IgD-negative memory B cell (primary cell): Measurements from ENCODE around the gene BRD4. TPM values are rescaled to one million over a fixed set of nuclear protein-coding genes. Genes with fewer than 3 reads are reported as not detected.

ENCODE experiments used
- H3K27ac Mint-ChIP-seq, 3 donors: one replicate each; pipeline ENCODE4 v1.8.0; 2020 to 2022; ENCODE audit warnings: mild to moderate bottlenecking in 3 of 3, mixed read lengths in 3 of 3, moderate library complexity in 1 of 3
- H3K27me3 Mint-ChIP-seq: one replicate; pipeline ENCODE4 v1.8.0; 2021; ENCODE audit warnings: mixed read lengths
- H3K36me3 Mint-ChIP-seq: one replicate; pipeline ENCODE4 v1.8.0; 2020; ENCODE audit warnings: mild to moderate bottlenecking, mixed read lengths
- H3K4me1 Mint-ChIP-seq, 3 donors: one replicate each; pipeline ENCODE4 v1.8.0; 2020 to 2022; ENCODE audit warnings: mixed read lengths in 3 of 3, mild to moderate bottlenecking in 1 of 3
- H3K4me3 Mint-ChIP-seq, 4 donors: one replicate each; pipeline ENCODE4 v1.8.0; 2020 to 2022; ENCODE audit warnings: mild to moderate bottlenecking in 4 of 4, mixed read lengths in 4 of 4, moderate library complexity in 3 of 4
- H3K9me3 Mint-ChIP-seq, 3 donors: one replicate each; pipeline ENCODE4 v1.8.0; 2020 to 2021; ENCODE audit warnings: mixed read lengths in 3 of 3, mild to moderate bottlenecking in 1 of 3
- polyA plus RNA-seq: library from polyadenylated mRNA; unstranded; fragments of 300-500 nt; fragmentation: Illumina TruSeq; gene quantifications from one replicate; pipeline ENCODE4 v1.2.3, GENCODE V29; 2021

BRD4 gene
- 20.5 TPM for polyA plus RNA-seq

DNA sequence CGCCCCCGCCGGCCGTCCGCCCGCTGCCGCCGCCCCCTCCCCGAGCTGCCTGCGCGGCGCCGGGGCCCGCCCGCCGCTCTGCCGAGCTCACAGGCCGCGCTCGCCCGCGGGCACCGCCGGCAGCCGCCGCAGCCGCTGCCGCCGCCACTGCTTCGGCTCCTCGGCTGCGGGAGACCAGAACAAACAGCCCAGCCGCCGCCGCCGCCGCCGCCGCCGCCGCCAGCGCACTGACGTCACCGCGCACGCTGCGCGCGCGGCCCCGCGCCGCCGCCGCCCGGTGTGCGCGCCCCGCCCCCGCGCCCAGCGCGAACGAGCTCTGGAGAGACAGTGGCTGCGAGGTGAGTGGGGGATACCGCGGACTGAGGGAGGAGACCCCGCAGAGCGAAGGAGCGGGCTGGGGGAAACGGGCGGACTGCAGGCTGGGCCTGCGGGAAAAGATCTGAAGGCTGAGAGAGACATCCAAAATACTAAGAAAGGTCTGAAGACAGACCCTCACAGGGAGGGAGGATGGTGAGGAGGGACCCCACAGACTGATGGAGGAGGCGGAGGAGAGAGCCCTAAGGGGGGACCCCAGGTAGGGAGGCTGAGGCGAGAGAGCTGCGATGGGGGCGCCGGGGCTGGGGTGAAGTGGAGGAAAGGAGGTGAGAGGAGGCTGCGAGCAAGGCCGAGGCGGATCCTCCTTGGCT lies at the start of gene BRD4:
Gene BRD4 (minus strand): TSS at position 229 of the 686 bp plus-strand sequence. CDS start 59,440 bp downstream, outside the sequence.
- peaks cover 7% of the 10 kb centered on the region for H3K36me3 Mint-ChIP-seq
- peak within 1 kb of the TSS; percentile 89 to 98 (median 96) for H3K27ac Mint-ChIP-seq
- H3K9me3 Mint-ChIP-seq = no peaks in the 10 kb centered on the region
- no peaks in the 10 kb centered on the region for H3K27me3 Mint-ChIP-seq
- H3K4me1 Mint-ChIP-seq = peaks cover 19 to 30% (median 25%) of the 10 kb centered on the region in 3 donors
- peak within 1 kb of the TSS; percentile 87 to 98 (median 96) for H3K4me3 Mint-ChIP-seq

DNA sequence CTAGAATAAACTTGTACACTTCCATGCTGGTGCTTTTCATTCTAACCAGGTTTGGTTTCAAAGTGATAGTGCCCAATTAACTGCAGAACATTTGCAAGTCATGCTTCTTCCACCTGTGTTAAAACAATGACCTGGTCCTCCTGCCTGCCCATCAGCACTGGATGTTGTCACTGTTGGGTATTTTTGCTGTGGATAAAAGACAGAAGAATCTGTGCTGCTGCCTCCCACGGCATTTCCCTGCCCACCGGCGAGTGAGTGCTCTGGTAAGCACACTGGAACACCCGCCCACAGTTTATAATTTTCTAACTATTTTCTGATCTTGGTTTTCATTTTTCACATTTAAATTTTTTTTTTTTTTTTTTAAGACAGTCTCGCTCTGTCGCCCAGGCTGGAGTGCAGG lies 49.5 kb upstream of the BRD4 start:
- Mint-ChIP-seq H3K4me3 (peak overlapping the region in 2 of 4 donors; percentile 49 to 75), H3K27ac (peak overlapping the region in 1 of 3 donors; percentile 87)

DNA sequence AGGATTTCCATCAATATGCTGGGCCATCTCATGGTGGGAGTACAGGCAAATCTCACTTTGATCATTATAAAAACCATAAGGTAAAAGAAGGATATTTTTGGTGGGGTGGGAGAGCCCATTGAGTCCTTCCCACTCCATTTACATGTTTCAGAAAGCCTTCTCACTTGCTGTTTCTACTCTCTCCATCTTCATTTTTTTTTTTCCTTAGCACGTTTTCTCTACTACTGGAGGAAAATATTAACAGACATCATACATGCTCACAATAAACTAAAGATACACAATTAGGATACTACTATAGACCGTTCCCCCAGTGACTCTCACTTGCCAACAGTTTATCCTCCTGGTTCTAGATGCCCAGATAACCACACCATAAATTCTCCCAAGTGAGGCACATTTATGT lies 49.1 kb upstream of the BRD4 start:
- Mint-ChIP-seq H3K4me1 (peaks cover 28 to 35% (median 28%) of the 10 kb centered on the region in 3 donors), H3K36me3 (no peaks in the 10 kb centered on the region), H3K9me3 (no peaks in the 10 kb centered on the region), H3K27me3 (no peaks in the 10 kb centered on the region), H3K27ac (peak overlapping the region in 1 of 3 donors; percentile 87), H3K4me3 (peak overlapping the region; percentile 49 to 99 (median 71))

More for the DNA sequence above, 49.5 kb upstream of the BRD4 start:
- Mint-ChIP-seq H3K27me3 (no peaks in the 10 kb centered on the region), H3K4me1 (peaks cover 24 to 30% (median 25%) of the 10 kb centered on the region in 3 donors), H3K9me3 (no peaks in the 10 kb centered on the region), H3K36me3 (no peaks in the 10 kb centered on the region)

DNA sequence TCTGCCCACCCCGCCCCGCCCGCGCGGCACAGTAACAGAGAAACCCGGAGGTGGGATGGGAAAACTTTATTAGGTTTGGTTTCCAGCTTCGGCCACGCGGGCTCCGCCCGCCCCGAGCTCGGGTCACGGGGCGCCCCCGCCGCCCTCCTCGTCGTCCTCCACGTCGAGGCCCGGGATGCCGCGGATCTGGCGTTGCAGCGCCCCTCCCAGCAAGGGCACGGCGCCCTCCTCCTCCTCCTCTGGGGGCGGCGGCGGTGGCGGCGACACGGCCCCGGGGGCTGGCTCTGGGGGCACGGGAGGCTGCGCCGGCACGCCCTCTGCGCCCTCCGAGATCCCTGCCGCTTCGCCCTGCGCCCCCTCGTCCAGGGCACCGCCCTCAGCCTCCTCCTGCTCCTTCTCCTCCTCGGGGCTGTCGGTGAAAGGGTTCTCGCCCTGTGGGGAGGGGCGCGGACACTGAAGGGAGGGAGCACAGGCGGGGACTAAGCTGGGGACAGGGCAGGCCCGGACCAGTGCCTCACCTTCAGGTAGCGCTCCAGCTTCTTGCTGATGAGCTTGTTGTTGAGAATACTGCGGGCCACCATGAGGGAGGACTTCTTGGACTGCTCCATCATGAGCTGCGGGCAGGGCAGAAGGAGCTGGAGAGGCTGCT lies 47.8 kb upstream of the BRD4 start:
- H3K27ac Mint-ChIP-seq = peak overlapping the region; percentile 87 to 100 (median 98)
- no peaks in the 10 kb centered on the region for H3K9me3 Mint-ChIP-seq
- no peaks in the 10 kb centered on the region for H3K36me3 Mint-ChIP-seq
- peaks cover 31 to 38% (median 31%) of the 10 kb centered on the region in 3 donors for H3K4me1 Mint-ChIP-seq
- peak overlapping the region; percentile 89 to 99 (median 98) for H3K4me3 Mint-ChIP-seq
- no peaks in the 10 kb centered on the region for H3K27me3 Mint-ChIP-seq

DNA sequence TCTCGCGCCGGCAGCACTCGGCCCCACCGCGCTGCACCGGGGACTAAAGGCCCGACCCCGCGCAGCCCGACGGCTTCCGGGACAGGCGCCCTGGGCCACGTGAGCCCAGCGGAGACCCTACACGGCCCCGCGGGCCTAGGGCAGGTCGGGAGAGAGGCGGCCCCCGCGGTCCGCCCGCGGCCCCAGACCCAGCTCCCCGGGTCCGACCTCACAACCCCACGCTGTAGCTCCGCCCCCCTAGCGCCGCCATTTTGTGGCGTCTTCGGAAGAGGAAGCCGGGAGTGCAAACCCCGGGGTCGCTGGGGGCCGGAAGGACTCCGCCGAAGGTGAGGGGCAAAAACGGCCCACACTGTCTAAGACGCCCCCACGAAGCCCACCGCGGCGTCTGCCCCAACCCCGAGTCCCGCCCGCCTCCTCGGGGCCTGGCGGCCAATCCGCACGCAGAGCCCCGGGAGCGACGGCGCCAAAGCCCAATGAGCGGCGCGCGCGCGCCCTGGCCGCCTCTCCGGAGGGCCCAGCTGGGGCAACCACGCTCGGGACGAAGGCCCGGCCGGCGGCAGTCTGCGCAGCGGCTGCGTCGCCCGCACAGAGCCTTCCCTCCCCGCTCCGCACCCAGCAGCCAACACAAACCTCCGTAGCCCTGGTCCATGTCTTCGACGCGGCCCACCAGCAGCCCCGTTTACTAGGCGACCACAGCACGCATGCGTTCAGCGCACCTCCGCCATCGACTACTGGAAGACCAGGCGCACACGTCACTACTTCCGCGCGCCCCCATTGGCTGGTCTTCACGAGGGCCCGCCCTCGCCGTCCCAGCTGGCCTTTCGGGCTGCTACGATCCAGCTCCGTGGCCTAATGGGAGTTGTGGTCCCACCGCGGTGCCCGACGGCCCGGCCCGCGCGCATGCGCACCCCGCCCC lies 47.0 kb upstream of the BRD4 start, which contains the start of gene AKAP8:
Gene AKAP8 (minus strand): TSS at position 705 of the 916 bp plus-strand sequence. CDS start 56 bp downstream, at position 649.
- no peaks in the 10 kb centered on the region for H3K27me3 Mint-ChIP-seq
- H3K4me1 Mint-ChIP-seq = peaks cover 31 to 39% (median 33%) of the 10 kb centered on the region in 3 donors
- no peaks in the 10 kb centered on the region for H3K9me3 Mint-ChIP-seq
- peak within 1 kb of the TSS; percentile 89 to 99 (median 98) for H3K4me3 Mint-ChIP-seq
- H3K36me3 Mint-ChIP-seq = no peaks in the 10 kb centered on the region
- peak within 1 kb of the TSS; percentile 87 to 100 (median 98) for H3K27ac Mint-ChIP-seq

DNA sequence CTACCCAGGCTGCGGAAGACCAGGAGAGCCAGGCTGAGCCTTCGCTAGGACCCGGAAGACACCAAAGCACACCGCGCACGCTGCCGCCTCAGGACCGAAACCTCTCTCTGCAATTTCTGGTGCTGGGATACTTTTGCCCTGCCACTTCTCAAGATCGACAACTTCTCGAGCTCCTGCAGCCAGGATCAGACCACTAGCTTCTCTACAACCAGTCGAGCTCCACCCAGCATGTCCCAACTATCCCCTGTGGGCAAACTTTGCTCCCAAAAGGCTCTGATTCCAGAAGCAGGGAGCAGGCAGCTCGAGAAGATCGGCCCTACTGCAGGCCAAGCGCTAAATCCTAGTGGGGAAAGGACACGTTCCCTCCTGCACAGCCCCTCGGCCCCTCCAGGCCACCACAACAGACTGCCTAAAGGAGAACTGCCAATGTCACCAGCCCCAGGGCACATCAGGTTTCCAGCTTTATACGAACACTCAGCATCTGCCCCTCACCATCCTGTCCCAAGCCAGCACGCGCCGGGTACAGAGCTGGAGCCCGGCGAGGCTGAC lies 46.3 kb upstream of the BRD4 start:
- Mint-ChIP-seq H3K36me3 (no peaks in the 10 kb centered on the region), H3K4me3 (peak overlapping the region; percentile 89 to 99 (median 98)), H3K27ac (peak overlapping the region; percentile 86 to 97 (median 92)), H3K27me3 (no peaks in the 10 kb centered on the region), H3K9me3 (no peaks in the 10 kb centered on the region), H3K4me1 (peaks cover 31 to 39% (median 33%) of the 10 kb centered on the region in 3 donors)

DNA sequence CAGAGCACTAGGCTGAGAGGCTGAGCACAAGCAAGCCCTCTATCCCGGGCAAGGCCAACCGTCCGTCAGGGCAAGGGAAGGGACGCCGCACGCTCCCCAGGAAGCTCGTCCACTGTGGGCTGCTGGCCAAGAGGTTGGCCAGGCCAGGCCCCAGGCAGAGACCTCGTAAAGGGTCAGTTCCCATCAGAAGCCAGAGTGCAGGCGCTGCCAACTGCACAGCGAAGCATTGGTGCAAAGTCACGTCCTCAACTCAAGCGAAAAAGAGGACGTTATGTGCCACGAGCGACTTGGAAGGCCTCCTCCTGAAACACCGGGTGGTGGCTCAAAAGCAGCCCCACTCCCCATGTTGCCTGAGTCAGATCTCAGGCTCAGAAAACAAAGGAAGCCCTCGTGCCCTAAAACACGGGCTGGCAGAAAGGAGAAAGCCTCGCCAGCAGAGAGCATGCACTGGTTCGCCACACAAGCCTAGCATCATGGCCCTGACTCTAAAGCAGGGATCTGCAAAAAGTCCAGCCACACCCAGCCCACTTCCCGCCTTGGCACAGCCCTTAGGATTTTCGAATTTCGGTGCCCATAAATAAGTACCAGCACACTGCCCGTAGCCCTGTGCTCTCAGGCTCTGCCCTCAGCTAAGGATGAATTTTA lies 42.6 kb upstream of the BRD4 start:
- Mint-ChIP-seq H3K27ac (no peak overlapping the region), H3K36me3 (no peaks in the 10 kb centered on the region), H3K4me3 (peak overlapping the region in 2 of 4 donors; percentile 9 to 42)

DNA sequence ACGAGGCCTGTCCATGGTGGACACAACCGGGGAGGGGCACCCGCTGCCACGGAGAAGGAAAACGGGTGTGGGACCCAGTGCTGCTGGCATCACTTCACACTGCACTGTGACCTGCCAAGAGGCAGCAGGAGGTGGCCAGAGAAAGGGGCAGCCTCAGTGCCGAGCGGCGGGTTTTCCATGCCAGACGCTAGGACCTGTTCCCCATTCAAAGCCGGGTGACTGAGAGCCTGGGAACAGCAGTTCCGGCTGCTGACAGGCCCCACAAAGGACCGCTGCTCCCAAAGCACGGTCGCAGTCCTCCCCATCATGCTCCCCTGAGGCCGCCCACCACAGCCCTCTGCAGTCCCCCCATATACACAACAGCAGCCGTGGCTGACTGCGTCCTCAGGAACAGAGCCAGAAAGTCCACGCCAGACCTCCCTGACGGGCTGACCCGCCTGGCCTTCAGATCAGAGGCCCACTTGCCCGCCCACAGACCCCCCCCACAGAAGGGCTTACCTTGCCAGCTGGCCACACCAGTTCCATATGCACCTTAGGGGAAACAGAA lies 41.8 kb upstream of the BRD4 start:
- no peaks in the 10 kb centered on the region for H3K27me3 Mint-ChIP-seq
- no peaks in the 10 kb centered on the region for H3K36me3 Mint-ChIP-seq
- H3K27ac Mint-ChIP-seq = no peak overlapping the region
- peaks cover 18 to 28% (median 20%) of the 10 kb centered on the region in 3 donors for H3K4me1 Mint-ChIP-seq
- peak overlapping the region in 1 of 4 donors; percentile 42 for H3K4me3 Mint-ChIP-seq
- H3K9me3 Mint-ChIP-seq = no peaks in the 10 kb centered on the region

More for the DNA sequence above, 42.6 kb upstream of the BRD4 start:
- Mint-ChIP-seq H3K27me3 (no peaks in the 10 kb centered on the region), H3K9me3 (no peaks in the 10 kb centered on the region), H3K4me1 (peaks cover 18 to 28% (median 25%) of the 10 kb centered on the region in 3 donors)

DNA sequence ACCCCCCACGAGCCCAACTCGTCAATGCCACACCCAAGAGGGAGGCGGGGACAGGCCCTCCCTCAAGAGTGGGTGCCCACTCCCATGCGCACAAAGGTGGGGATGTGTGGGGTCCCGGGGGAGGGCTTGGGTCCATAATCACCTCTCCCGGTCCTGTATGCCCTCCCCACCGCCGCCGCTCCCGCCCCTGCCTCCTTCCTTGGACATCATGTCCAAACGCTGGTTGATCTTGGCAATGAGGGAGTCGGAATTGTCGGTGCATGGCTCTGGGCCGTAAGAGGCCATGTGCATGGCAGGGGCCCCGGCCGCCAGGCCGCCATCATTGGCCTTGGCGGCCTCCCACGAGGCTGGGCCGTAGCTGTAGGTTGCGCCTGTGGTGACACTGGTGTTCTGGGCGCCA lies 41.3 kb upstream of the BRD4 start:
- no peaks in the 10 kb centered on the region for H3K27me3 Mint-ChIP-seq
- peak overlapping the region in 1 of 4 donors; percentile 42 for H3K4me3 Mint-ChIP-seq
- no peaks in the 10 kb centered on the region for H3K36me3 Mint-ChIP-seq
- no peaks in the 10 kb centered on the region for H3K9me3 Mint-ChIP-seq
- H3K27ac Mint-ChIP-seq = peak overlapping the region in 1 of 3 donors; percentile 29
- peaks cover 18 to 28% (median 20%) of the 10 kb centered on the region in 3 donors for H3K4me1 Mint-ChIP-seq

DNA sequence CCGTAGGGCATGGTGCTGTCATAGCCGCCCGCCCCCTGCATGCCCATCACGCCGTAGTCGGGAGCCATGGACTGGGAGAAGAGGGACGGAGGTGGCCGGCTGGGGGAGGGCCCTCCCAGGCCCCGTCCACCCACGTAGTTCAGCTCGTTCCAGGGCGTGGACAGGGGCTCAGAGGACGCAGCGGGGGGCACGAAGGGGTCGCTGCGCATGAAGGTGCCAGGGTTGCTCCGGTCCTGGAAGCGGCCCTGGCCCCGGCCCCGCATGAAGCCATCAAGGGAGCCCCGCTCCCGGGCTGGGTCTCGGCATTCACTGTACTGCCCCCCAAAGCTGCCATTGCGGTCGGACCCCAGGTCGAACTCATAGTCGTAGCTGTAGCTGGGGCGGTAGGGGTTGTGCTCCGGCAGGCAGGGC lies 40.6 kb upstream of the BRD4 start:
- H3K36me3 Mint-ChIP-seq = peaks cover 2% of the 10 kb centered on the region
- peak overlapping the region in 1 of 3 donors; percentile 29 for H3K27ac Mint-ChIP-seq
- no peaks in the 10 kb centered on the region for H3K27me3 Mint-ChIP-seq
- no peak overlapping the region for H3K4me3 Mint-ChIP-seq
- peaks cover 13 to 24% (median 14%) of the 10 kb centered on the region in 3 donors for H3K4me1 Mint-ChIP-seq
- H3K9me3 Mint-ChIP-seq = no peaks in the 10 kb centered on the region

DNA sequence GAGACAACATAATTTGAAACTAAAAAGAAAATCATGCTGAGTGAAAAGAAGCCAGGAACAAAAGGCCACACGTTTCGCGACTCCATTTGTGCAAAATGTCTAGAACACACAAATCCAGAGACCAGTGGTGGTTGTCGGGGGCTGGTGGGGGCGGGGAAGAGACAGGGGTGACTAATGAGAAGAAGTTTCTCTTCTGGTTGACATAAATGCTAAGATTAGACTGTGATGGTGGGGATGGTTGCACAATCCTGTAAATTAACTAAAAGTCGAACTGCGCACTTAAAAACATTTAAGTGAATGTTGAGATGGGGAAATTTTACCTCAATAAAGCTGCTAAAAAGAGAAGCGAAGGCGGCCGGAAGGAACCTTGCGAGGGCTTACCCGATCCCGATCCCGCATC lies 40.1 kb upstream of the BRD4 start:
- no peaks in the 10 kb centered on the region for H3K9me3 Mint-ChIP-seq
- H3K36me3 Mint-ChIP-seq = peaks cover 3% of the 10 kb centered on the region
- no peaks in the 10 kb centered on the region for H3K27me3 Mint-ChIP-seq
- no peak overlapping the region for H3K4me3 Mint-ChIP-seq
- peaks cover 10 to 19% (median 12%) of the 10 kb centered on the region in 3 donors for H3K4me1 Mint-ChIP-seq
- H3K27ac Mint-ChIP-seq = peak overlapping the region in 1 of 3 donors; percentile 53

DNA sequence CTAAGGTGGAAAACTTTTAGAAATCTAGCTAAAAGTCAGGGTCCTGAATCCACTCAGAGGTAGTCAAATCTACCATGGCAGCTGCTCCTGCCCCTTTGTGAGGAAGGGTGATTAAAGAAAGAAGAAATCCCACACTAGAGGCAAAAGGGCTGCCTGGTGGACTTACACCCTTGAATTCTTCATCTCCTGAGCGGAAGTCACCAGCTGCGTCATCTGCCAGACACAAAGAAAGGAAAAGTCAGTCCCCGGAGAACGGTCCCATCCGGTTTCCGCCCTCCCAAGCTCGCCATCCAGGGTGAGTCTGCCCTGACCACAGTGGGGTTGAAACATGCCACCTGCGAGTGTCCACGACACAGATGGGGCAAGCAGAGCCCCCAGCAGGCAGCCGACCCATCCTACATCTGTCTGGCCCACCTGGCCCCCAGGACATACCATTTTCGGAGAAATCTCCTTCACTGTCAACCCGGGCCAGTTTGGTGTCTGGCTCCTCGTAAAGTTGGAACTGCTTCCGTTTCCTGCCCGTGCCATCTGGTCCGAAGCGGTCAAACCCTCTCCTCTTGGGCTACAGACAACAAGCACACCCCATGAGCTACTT lies 39.5 kb upstream of the BRD4 start:
- peaks cover 6 to 15% (median 9%) of the 10 kb centered on the region in 3 donors for H3K4me1 Mint-ChIP-seq
- peaks cover 3% of the 10 kb centered on the region for H3K36me3 Mint-ChIP-seq
- no peaks in the 10 kb centered on the region for H3K27me3 Mint-ChIP-seq
- no peak overlapping the region for H3K27ac Mint-ChIP-seq
- no peaks in the 10 kb centered on the region for H3K9me3 Mint-ChIP-seq
- no peak overlapping the region for H3K4me3 Mint-ChIP-seq

DNA sequence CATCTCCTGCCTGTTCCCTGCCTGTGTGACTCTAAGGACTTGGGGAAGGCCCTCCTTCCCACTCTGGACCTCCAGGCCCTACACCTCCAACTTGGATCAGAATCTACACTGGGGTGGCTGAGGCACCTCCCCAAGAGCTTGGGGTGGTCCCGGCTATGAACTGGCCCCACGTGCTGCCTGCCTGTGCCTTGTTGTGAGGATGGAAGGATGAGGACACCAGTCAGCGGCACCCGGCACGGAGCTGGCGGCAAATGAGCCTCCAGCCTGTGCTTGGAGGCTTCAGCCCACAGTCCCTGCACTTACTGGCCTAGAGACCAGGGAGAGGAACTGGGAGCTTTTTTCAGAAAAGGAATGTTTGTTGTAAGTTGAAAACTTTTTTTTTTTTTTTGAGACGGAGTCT lies 38.8 kb upstream of the BRD4 start:
- Mint-ChIP-seq H3K4me3 (no peak overlapping the region), H3K9me3 (no peaks in the 10 kb centered on the region), H3K36me3 (peaks cover 5% of the 10 kb centered on the region), H3K27ac (peak overlapping the region in 1 of 3 donors; percentile 31), H3K4me1 (peaks cover 2 to 10% (median 3%) of the 10 kb centered on the region in 3 donors), H3K27me3 (no peaks in the 10 kb centered on the region)
